Body of pancreas (tissue), 4 donors: ENCODE measurements around the gene PARM1. TPM values are rescaled to one million over a fixed set of nuclear protein-coding genes. Genes with fewer than 3 reads are reported as not detected.

ENCODE experiments used
- ATAC-seq: fragments of 150-250 bp; one replicate; pipeline ENCODE4 v1.9.1; 2016
- DNase-seq, 4 donors: peaks; one replicate each; pipeline ENCODE4 v3.0.0-alpha.2; 2019
- H3K27ac ChIP-seq, 4 donors: fragments of 200-600 bp; sonication (generic); 1 replicate in 3 of 4; 2 replicates in 1 of 4; pipeline versions ENCODE4 v1.5.1 to v1.6.1; 2016 to 2019; ENCODE audit warnings: mild to moderate bottlenecking in 1 of 4, mixed read lengths in 1 of 4, moderate library complexity in 1 of 4
- H3K27me3 ChIP-seq, 2 donors: fragments of 200-600 bp; sonication (generic); one replicate each; pipeline ENCODE4 v1.6.0; 2016; ENCODE audit warnings: mild to moderate bottlenecking in 1 of 2
- H3K36me3 ChIP-seq, 2 donors: fragments of 200-600 bp; sonication (generic); replicated peaks in 1 of 2; 2 replicates each; pipeline ENCODE4 v1.5.1; 2016; ENCODE audit warnings: low read depth in 2 of 2; ENCODE audit not compliant: insufficient read depth in 1 of 2
- H3K4me1 ChIP-seq: fragments of 200-600 bp; sonication (generic); one replicate; pipeline ENCODE4 v1.6.0; 2016
- H3K4me3 ChIP-seq, 2 donors: fragments of 200-600 bp; sonication (generic); 1 replicate in 1 of 2; 2 replicates in 1 of 2; pipeline ENCODE4 v1.5.1; 2016 to 2019
- H3K9me3 ChIP-seq, 3 donors: fragments of 200-600 bp; sonication (generic); 1 replicate in 2 of 3; 2 replicates in 1 of 3; pipeline ENCODE4 v1.5.1; 2016
- CTCF ChIP-seq, 7 experiments: fragments of 450-650 bp in 4 of 7; fragments of 200-600 bp in 3 of 7; sonication (generic) in 3 of 7; IDR thresholded peaks; one replicate each; pipeline ENCODE4 v1.5.1; 2016 to 2019; ENCODE audit warnings: antibody characterized with exemption in 7 of 7
- POLR2A ChIP-seq, 3 donors: fragments of 450-650 bp; IDR thresholded peaks; one replicate each; pipeline ENCODE4 v1.6.1; 2016; ENCODE audit warnings: antibody characterized with exemption in 3 of 3, mild to moderate bottlenecking in 2 of 3
- WGBS, 2 donors: methylation state at CpG; one replicate each; pipeline ENCODE4 v1.1.5; 2017; 5-methylcytosine and 5-hydroxymethylcytosine counted together
- intact Hi-C: fragments of 100-400 bp; cut with DNase I; formaldehyde crosslinking; loops from one replicate; pipeline ENCODE4 v1.15.1; 2023
- total RNA-seq, 2 donors: library from RNA; depleted of rRNA; stranded (reverse); fragments of >200 nt; gene quantifications; one replicate each; pipeline ENCODE4 v1.1.0, GENCODE V29; 2016

PARM1 gene
- total RNA-seq, 2 donors from 2014 or later, result 21.0 to 28.7 TPM

- Histone ChIP-seq H3K4me1 (no peaks in the 10 kb centered on the region), H3K27me3 (no peaks in the 10 kb centered on the region), H3K27ac (no peak overlapping the region), H3K36me3 (no peaks in the 10 kb centered on the region), H3K4me3 (no peak overlapping the region), H3K9me3 (no peaks in the 10 kb centered on the region)
- no peak for DNase-seq
- intact Hi-C loops, result no loop called here
- ATAC-seq, result no peak
- TF ChIP-seq POLR2A (IDR thresholded peaks at IDR 0.05) (no peak), CTCF (IDR thresholded peaks at IDR 0.05) (no peak)
- 66 to 73% methylated on average over 1 of the region's 1 CpG for WGBS, 2 donors
Measured at GRCh38 chr4:74926007-74926406, 6.9 kb upstream of the PARM1 start.

GRCh38 chr4:74930162-74930561 lies 2.8 kb upstream of the PARM1 start:
- no peak overlapping the region for H3K4me3 ChIP-seq
- ATAC-seq, result no peak
- intact Hi-C loops, result no loop called here

GRCh38 chr4:74931376-74931775 lies 1.5 kb upstream of the PARM1 start:
- no peaks in the 10 kb centered on the region for H3K36me3 ChIP-seq
- no peak overlapping the region for H3K4me3 ChIP-seq
- no peaks in the 10 kb centered on the region for H3K9me3 ChIP-seq
- H3K4me1 ChIP-seq, result peaks cover 9% of the 10 kb centered on the region
- no peak for ATAC-seq
- intact Hi-C loops, result no loop called here
- no peaks in the 10 kb centered on the region for H3K27me3 ChIP-seq
- WGBS, 2 donors, result 62 to 74% methylated on average over 2 of the region's 2 CpGs
- no peak overlapping the region for H3K27ac ChIP-seq
- TF ChIP-seq CTCF (IDR thresholded peaks at IDR 0.05) (no peak), POLR2A (IDR thresholded peaks at IDR 0.05) (no peak)
- DNase-seq, result no peak

More at GRCh38 chr4:74930162-74930561, 2.8 kb upstream of the PARM1 start:
- Histone ChIP-seq H3K27ac (no peak overlapping the region), H3K27me3 (no peaks in the 10 kb centered on the region), H3K9me3 (no peaks in the 10 kb centered on the region), H3K4me1 (peaks cover 8% of the 10 kb centered on the region), H3K36me3 (no peaks in the 10 kb centered on the region)
- WGBS, 2 donors, result 86 to 90% methylated on average over 4 of the region's 4 CpGs
- no peak for DNase-seq
- TF ChIP-seq CTCF (IDR thresholded peaks at IDR 0.05), result no peak
- TF ChIP-seq POLR2A (IDR thresholded peaks at IDR 0.05), result no peak

GRCh38 chr4:74932010-74932409 lies 906 bp upstream of the PARM1 start:
- 47 to 51% methylated on average over 6 of the region's 6 CpGs for WGBS, 2 donors
- peaks cover 9% of the 10 kb centered on the region for H3K4me1 ChIP-seq
- H3K4me3 ChIP-seq, result no peak overlapping the region
- H3K9me3 ChIP-seq, result no peaks in the 10 kb centered on the region
- intact Hi-C loops, result no loop called here
- H3K36me3 ChIP-seq, result no peaks in the 10 kb centered on the region
- H3K27me3 ChIP-seq, result no peaks in the 10 kb centered on the region
- no peak for ATAC-seq
- no peak for TF ChIP-seq POLR2A (IDR thresholded peaks at IDR 0.05)
- TF ChIP-seq CTCF (IDR thresholded peaks at IDR 0.05), result no peak
- no peak overlapping the region for H3K27ac ChIP-seq
- DNase-seq, result no peak

GRCh38 chr4:74933562-74934015 lies 673 bp downstream of the PARM1 start:
- intact Hi-C loops, result no loop called here
- 2 to 4% methylated on average over 5 to 28 of the region's 28 CpGs for WGBS, 2 donors
- Histone ChIP-seq H3K36me3 (no peaks in the 10 kb centered on the region), H3K4me1 (peaks cover 14% of the 10 kb centered on the region), H3K27me3 (no peaks in the 10 kb centered on the region), H3K9me3 (no peaks in the 10 kb centered on the region), H3K4me3 (peak overlapping the region; percentile 78 to 87), H3K27ac (peak overlapping the region; percentile 55 to 95 (median 92))
- ATAC-seq, result peak; percentile 45
- DNase-seq, result peak; percentile 48 to 58 (median 52)
- TF ChIP-seq CTCF (IDR thresholded peaks at IDR 0.05) (no peak), POLR2A (IDR thresholded peaks at IDR 0.05) (peak in 2 of 3 donors; percentile 3 to 25)
